HepG2 (cell line): ENCODE results near the gene NCBP2. TPM values are rescaled to one million over a fixed set of nuclear protein-coding genes. Genes with fewer than 3 reads are reported as not detected.

Experiments used
- HDAC1 ChIP-seq: sonication (generic); formaldehyde crosslinking; IDR thresholded peaks from 2 replicates; pipeline ENCODE4 v1.5.1; 2020; ENCODE audit warnings: mild to moderate bottlenecking, missing genetic modification reagents
- HNF4A ChIP-seq: sonication (generic); formaldehyde crosslinking; IDR thresholded peaks from 2 replicates; pipeline ENCODE4 v1.4.0; 2020; ENCODE audit warnings: missing genetic modification reagents
- MED8 ChIP-seq: sonication (generic); formaldehyde crosslinking; IDR thresholded peaks from 2 replicates; pipeline ENCODE4 v1.8.1; 2023; ENCODE audit warnings: mild to moderate bottlenecking, missing genetic modification reagents; ENCODE audit not compliant: insufficient replicate concordance
- NCOR1 ChIP-seq: fragments of 200-600 bp; sonication (generic); IDR thresholded peaks from 2 replicates; pipeline ENCODE4 v1.7.0; 2017; ENCODE audit warnings: antibody characterized with exemption, low read length, borderline replicate concordance
- NR2F6 ChIP-seq, 2 experiments: IDR thresholded peaks; 2 replicates each; pipeline ENCODE4 v1.6.1; 2016; ENCODE audit warnings: antibody characterized with exemption in 1 of 2, mild to moderate bottlenecking in 1 of 2
- REPIN1 ChIP-seq: sonication (generic); formaldehyde crosslinking; IDR thresholded peaks from 2 replicates; pipeline ENCODE4 v1.8.0; 2022; ENCODE audit warnings: missing genetic modification reagents, low read depth, mild to moderate bottlenecking, borderline replicate concordance
- RFXAP ChIP-seq: sonication (generic); formaldehyde crosslinking; IDR thresholded peaks from 2 replicates; pipeline ENCODE4 v1.4.0; 2020; ENCODE audit warnings: missing genetic modification reagents, borderline replicate concordance
- SALL1 ChIP-seq: sonication (generic); formaldehyde crosslinking; IDR thresholded peaks from 2 replicates; pipeline ENCODE4 v1.8.0; 2022; ENCODE audit warnings: mild to moderate bottlenecking, missing genetic modification reagents
- ZMYM4 ChIP-seq: sonication (generic); formaldehyde crosslinking; IDR thresholded peaks from 2 replicates; pipeline ENCODE4 v1.8.1; 2023; ENCODE audit warnings: mild to moderate bottlenecking, missing genetic modification reagents
- ZNF430 ChIP-seq: sonication (generic); formaldehyde crosslinking; IDR thresholded peaks from 2 replicates; pipeline ENCODE4 v1.9.0; 2021; ENCODE audit warnings: mild to moderate bottlenecking, missing genetic modification reagents
- ZNF644 ChIP-seq: IDR thresholded peaks from 2 replicates; pipeline ENCODE4 v1.6.1; 2016; ENCODE audit warnings: low read depth
- ZNF781 ChIP-seq: sonication (generic); formaldehyde crosslinking; IDR thresholded peaks from 2 replicates; pipeline ENCODE4 v1.5.1; 2020; ENCODE audit warnings: borderline replicate concordance, mild to moderate bottlenecking, missing genetic modification reagents; ENCODE audit errors: not compliant biosample characterization
- polyA plus RNA-seq, 8 experiments: library from polyadenylated mRNA; depleted of rRNA in 3 of 8; stranded (reverse) in 7 of 8; unstranded in 1 of 8; fragments of >200 nt; fragmentation: Illumina TruSeq in 4 of 8; extraction: Trizol in 4 of 8; gene quantifications; 2 replicates each; pipeline versions ENCODE4 v1.2.1 to v1.2.3, GENCODE V29; 2011 to 2016; ENCODE audit warnings: low read depth in 4 of 8, missing spikeins in 1 of 8, mixed read lengths in 1 of 8; ENCODE audit not compliant: insufficient read depth in 1 of 8
- total RNA-seq, 5 experiments: library from RNA; depleted of rRNA; stranded (reverse); fragments of >200 nt; fragmentation: Illumina TruSeq; extraction: Trizol; gene quantifications; 2 replicates each; pipeline ENCODE4 v1.2.3, GENCODE V29; 2016; ENCODE audit warnings: low read depth in 1 of 5
- TF ChIP-seq, protein P1 (sequence below): sonication (generic); formaldehyde crosslinking; IDR thresholded peaks from 2 replicates; pipeline ENCODE4 v1.8.0; 2022; ENCODE audit warnings: mild to moderate bottlenecking, missing genetic modification reagents
- TF ChIP-seq, protein P2 (sequence below): sonication (generic); formaldehyde crosslinking; IDR thresholded peaks from 2 replicates; pipeline ENCODE4 v1.5.1; 2020; ENCODE audit warnings: mild to moderate bottlenecking, missing genetic modification reagents, moderate library complexity
- TF ChIP-seq, protein P3 (sequence below): sonication (generic); formaldehyde crosslinking; IDR thresholded peaks from 2 replicates; pipeline ENCODE4 v1.8.0; 2022; ENCODE audit warnings: missing genetic modification reagents, mild to moderate bottlenecking, borderline replicate concordance
- TF ChIP-seq, protein P4 (sequence below): fragments of 450-650 bp; IDR thresholded peaks from 2 replicates; pipeline ENCODE4 v1.6.1; 2017
- TF ChIP-seq, protein P5 (sequence below): sonication (generic); formaldehyde crosslinking; conservative IDR thresholded peaks from 2 replicates; pipeline ENCODE4 v1.4.0; 2020; ENCODE audit warnings: mild to moderate bottlenecking, missing genetic modification reagents, moderate library complexity

The NCBP2 gene
- total and polyA plus RNA-seq, 2 of the 13 experiments (the other 11 are each of a cell fraction or from before 2014, with no cell fraction given), result 58.7 to 95.5 TPM

DNA sequence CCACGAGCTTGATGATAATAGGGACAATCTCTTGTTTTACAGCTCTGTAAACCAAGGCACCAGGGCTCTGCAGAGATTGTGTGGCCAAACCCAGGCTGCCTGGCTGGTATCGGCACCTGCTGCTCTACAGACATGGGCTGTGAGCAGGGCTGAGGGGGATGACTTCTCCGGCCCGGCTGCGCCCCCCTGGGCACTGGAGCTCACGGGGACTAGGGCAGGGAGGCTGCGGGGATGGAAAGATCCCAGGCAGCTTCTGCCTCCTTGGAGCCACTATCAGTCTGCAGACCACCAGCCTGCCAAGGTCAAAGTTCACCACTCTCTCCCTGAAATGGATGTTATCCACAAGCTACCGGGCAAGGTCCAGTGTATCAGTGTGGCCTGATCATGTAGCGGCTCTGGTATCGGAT, 48.3 kb upstream of the NCBP2 start (continued):
- TF ChIP-seq ZNF430, result no peak
- TF ChIP-seq, protein P1, sequence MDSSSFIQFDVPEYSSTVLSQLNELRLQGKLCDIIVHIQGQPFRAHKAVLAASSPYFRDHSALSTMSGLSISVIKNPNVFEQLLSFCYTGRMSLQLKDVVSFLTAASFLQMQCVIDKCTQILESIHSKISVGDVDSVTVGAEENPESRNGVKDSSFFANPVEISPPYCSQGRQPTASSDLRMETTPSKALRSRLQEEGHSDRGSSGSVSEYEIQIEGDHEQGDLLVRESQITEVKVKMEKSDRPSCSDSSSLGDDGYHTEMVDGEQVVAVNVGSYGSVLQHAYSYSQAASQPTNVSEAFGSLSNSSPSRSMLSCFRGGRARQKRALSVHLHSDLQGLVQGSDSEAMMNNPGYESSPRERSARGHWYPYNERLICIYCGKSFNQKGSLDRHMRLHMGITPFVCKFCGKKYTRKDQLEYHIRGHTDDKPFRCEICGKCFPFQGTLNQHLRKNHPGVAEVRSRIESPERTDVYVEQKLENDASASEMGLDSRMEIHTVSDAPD (CRISPR knock-in tag), result 0 out of 2 replicates have a peak, but pooled peaks have one; percentile 17
- TF ChIP-seq, protein P2, sequence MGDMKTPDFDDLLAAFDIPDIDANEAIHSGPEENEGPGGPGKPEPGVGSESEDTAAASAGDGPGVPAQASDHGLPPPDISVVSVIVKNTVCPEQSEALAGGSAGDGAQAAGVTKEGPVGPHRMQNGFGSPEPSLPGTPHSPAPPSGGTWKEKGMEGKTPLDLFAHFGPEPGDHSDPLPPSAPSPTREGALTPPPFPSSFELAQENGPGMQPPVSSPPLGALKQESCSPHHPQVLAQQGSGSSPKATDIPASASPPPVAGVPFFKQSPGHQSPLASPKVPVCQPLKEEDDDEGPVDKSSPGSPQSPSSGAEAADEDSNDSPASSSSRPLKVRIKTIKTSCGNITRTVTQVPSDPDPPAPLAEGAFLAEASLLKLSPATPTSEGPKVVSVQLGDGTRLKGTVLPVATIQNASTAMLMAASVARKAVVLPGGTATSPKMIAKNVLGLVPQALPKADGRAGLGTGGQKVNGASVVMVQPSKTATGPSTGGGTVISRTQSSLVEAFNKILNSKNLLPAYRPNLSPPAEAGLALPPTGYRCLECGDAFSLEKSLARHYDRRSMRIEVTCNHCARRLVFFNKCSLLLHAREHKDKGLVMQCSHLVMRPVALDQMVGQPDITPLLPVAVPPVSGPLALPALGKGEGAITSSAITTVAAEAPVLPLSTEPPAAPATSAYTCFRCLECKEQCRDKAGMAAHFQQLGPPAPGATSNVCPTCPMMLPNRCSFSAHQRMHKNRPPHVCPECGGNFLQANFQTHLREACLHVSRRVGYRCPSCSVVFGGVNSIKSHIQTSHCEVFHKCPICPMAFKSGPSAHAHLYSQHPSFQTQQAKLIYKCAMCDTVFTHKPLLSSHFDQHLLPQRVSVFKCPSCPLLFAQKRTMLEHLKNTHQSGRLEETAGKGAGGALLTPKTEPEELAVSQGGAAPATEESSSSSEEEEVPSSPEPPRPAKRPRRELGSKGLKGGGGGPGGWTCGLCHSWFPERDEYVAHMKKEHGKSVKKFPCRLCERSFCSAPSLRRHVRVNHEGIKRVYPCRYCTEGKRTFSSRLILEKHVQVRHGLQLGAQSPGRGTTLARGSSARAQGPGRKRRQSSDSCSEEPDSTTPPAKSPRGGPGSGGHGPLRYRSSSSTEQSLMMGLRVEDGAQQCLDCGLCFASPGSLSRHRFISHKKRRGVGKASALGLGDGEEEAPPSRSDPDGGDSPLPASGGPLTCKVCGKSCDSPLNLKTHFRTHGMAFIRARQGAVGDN (CRISPR knock-in tag), result peak; percentile 52
- TF ChIP-seq, protein P3, sequence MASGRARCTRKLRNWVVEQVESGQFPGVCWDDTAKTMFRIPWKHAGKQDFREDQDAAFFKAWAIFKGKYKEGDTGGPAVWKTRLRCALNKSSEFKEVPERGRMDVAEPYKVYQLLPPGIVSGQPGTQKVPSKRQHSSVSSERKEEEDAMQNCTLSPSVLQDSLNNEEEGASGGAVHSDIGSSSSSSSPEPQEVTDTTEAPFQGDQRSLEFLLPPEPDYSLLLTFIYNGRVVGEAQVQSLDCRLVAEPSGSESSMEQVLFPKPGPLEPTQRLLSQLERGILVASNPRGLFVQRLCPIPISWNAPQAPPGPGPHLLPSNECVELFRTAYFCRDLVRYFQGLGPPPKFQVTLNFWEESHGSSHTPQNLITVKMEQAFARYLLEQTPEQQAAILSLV, result no peak
- TF ChIP-seq ZNF781, result no peak
- no peak for TF ChIP-seq RFXAP (CRISPR knock-in tag)
- 0 out of 2 replicates have a peak, but pooled peaks have one; percentile 23 for TF ChIP-seq SALL1
- TF ChIP-seq ZMYM4 (CRISPR knock-in tag), result 0 out of 2 replicates have a peak, but pooled peaks have one; percentile 35
- TF ChIP-seq, protein P4, sequence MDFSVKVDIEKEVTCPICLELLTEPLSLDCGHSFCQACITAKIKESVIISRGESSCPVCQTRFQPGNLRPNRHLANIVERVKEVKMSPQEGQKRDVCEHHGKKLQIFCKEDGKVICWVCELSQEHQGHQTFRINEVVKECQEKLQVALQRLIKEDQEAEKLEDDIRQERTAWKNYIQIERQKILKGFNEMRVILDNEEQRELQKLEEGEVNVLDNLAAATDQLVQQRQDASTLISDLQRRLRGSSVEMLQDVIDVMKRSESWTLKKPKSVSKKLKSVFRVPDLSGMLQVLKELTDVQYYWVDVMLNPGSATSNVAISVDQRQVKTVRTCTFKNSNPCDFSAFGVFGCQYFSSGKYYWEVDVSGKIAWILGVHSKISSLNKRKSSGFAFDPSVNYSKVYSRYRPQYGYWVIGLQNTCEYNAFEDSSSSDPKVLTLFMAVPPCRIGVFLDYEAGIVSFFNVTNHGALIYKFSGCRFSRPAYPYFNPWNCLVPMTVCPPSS, result no peak
- no peak for TF ChIP-seq ZNF644 (CRISPR knock-in tag)
- TF ChIP-seq REPIN1, result no peak
- TF ChIP-seq, protein P5, sequence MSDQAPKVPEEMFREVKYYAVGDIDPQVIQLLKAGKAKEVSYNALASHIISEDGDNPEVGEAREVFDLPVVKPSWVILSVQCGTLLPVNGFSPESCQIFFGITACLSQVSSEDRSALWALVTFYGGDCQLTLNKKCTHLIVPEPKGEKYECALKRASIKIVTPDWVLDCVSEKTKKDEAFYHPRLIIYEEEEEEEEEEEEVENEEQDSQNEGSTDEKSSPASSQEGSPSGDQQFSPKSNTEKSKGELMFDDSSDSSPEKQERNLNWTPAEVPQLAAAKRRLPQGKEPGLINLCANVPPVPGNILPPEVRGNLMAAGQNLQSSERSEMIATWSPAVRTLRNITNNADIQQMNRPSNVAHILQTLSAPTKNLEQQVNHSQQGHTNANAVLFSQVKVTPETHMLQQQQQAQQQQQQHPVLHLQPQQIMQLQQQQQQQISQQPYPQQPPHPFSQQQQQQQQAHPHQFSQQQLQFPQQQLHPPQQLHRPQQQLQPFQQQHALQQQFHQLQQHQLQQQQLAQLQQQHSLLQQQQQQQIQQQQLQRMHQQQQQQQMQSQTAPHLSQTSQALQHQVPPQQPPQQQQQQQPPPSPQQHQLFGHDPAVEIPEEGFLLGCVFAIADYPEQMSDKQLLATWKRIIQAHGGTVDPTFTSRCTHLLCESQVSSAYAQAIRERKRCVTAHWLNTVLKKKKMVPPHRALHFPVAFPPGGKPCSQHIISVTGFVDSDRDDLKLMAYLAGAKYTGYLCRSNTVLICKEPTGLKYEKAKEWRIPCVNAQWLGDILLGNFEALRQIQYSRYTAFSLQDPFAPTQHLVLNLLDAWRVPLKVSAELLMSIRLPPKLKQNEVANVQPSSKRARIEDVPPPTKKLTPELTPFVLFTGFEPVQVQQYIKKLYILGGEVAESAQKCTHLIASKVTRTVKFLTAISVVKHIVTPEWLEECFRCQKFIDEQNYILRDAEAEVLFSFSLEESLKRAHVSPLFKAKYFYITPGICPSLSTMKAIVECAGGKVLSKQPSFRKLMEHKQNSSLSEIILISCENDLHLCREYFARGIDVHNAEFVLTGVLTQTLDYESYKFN (CRISPR knock-in tag), result 0 out of 2 replicates have a peak, but pooled peaks have one; percentile 39
- TF ChIP-seq NR2F6 (IDR thresholded peaks at IDR 0.05), result 0 out of 2 replicates have a peak, but pooled peaks have one; percentile 19
- peak; percentile 38; the same call in 1 of the 2 replicates for TF ChIP-seq NR2F6 (CRISPR knock-in tag; IDR thresholded peaks at IDR 0.05)
- peak; percentile 59; the same call in 1 of the 2 replicates for TF ChIP-seq NCOR1
- no peak for TF ChIP-seq MED8 (CRISPR knock-in tag)
- peak; percentile 41; the same call in 1 of the 2 replicates for TF ChIP-seq HDAC1
- peak; percentile 87 for TF ChIP-seq HNF4A (CRISPR knock-in tag)
